Kidney epithelial cell (primary cell): ENCODE results near the gene MC4R. TPM values are rescaled to one million over a fixed set of nuclear protein-coding genes. Genes with fewer than 3 reads are reported as not detected.
A peak's percentile ranks its signal among the peaks of the same experiment; 100 is the strongest.
"Not testable (repeated sequence)": the region's sequence is repeated elsewhere in the genome, so short reads cannot be mapped to it uniquely, and the experiment has no call there.

ENCODE experiments used
- DNase-seq: peaks from one replicate; pipeline ENCODE4 v3.0.0-alpha.2; 2010; ENCODE audit warnings: low read depth
- H3K27me3 ChIP-seq: 2 replicates; pipeline ENCODE4 v1.6.0; 2011; ENCODE audit warnings: low read length; ENCODE audit not compliant: control insufficient read depth, insufficient read depth
- H3K36me3 ChIP-seq: 2 replicates; pipeline ENCODE4 v1.5.1; 2011; ENCODE audit warnings: low read length; ENCODE audit not compliant: control insufficient read depth, insufficient read depth
- H3K4me3 ChIP-seq: 2 replicates; pipeline ENCODE4 v1.5.1; 2011; ENCODE audit warnings: low read depth, mild to moderate bottlenecking, control low read depth, low read length
- total RNA-seq: library from RNA; depleted of rRNA; stranded (reverse); fragments of >200 nt; gene quantifications from 2 replicates; pipeline ENCODE4 v1.2.3, GENCODE V29; 2015
- TF ChIP-seq, protein P1 (sequence below): IDR thresholded peaks from 2 replicates; pipeline ENCODE4 v1.5.1; 2011; ENCODE audit warnings: mild to moderate bottlenecking, moderate library complexity, low read length, control low read depth, inconsistent platforms; ENCODE audit not compliant: insufficient read depth, poor library complexity, severe bottlenecking

MC4R gene
- total RNA-seq: 0.55 TPM in 1 of 2 replicates, not detected in the other

GRCh38 chr18:60372596-60372995 lies at the start of gene MC4R:
MC4R (minus strand) TSS chr18:60372775; CDS start chr18:60372349, 426 bp downstream.
- Histone ChIP-seq H3K4me3 (peak within 1 kb of the TSS; percentile 27), H3K27me3 (no peaks in the 10 kb centered on the region), H3K36me3 (no peaks in the 10 kb centered on the region)
- DNase-seq: peak; percentile 67
- TF ChIP-seq, protein P1, sequence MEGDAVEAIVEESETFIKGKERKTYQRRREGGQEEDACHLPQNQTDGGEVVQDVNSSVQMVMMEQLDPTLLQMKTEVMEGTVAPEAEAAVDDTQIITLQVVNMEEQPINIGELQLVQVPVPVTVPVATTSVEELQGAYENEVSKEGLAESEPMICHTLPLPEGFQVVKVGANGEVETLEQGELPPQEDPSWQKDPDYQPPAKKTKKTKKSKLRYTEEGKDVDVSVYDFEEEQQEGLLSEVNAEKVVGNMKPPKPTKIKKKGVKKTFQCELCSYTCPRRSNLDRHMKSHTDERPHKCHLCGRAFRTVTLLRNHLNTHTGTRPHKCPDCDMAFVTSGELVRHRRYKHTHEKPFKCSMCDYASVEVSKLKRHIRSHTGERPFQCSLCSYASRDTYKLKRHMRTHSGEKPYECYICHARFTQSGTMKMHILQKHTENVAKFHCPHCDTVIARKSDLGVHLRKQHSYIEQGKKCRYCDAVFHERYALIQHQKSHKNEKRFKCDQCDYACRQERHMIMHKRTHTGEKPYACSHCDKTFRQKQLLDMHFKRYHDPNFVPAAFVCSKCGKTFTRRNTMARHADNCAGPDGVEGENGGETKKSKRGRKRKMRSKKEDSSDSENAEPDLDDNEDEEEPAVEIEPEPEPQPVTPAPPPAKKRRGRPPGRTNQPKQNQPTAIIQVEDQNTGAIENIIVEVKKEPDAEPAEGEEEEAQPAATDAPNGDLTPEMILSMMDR: no peak

DNA sequence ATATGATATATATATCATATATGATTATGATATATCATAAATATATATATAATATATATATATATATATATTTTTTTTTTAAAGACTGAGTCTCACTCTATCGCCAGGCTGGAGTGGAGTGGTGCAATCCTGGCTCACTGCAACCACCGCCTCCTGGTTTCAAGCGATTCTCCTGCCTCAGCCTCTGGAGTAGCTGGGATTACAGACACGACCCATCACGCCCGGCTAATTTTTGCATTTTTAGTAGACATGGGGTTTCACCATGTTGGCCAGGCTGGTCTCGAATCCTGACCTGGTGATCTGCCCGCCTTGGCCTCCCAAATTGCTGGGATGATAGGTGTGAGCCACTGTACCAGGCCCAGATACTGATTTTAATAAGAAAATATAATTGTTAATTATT lies 49.7 kb upstream of the MC4R start:
- DNase-seq, H3K4me3 ChIP-seq, H3K27me3 ChIP-seq, H3K36me3 ChIP-seq: not testable (repeated sequence)

GRCh38 chr18:60421356-60422118 lies 49.0 kb upstream of the MC4R start:
- no peak for DNase-seq
- Histone ChIP-seq H3K36me3 (no peaks in the 10 kb centered on the region), H3K4me3 (no peak overlapping the region), H3K27me3 (no peaks in the 10 kb centered on the region)
- TF ChIP-seq, protein P1: no peak

DNA sequence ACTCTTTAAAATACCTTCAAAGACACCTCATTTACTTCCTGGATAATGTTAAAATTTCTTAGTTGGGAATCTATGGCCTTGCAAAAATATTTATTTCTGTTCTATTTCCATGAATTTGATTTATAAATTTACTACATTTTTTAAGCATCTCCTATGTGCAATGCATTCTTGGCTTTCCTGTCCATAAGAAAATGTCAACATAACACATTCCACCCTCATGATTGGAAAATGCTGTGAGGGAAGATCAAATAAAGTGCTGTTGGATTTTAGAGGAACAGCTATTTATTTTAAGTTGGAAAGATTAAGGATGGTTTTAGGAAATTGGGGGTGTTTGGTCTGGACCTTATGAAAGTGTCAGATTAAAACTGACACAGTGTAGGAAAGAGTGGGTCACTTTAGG lies 45.4 kb upstream of the MC4R start:
- TF ChIP-seq, protein P1: no peak
- Histone ChIP-seq H3K36me3 (no peaks in the 10 kb centered on the region), H3K4me3 (no peak overlapping the region), H3K27me3 (no peaks in the 10 kb centered on the region)
- DNase-seq: no peak

DNA sequence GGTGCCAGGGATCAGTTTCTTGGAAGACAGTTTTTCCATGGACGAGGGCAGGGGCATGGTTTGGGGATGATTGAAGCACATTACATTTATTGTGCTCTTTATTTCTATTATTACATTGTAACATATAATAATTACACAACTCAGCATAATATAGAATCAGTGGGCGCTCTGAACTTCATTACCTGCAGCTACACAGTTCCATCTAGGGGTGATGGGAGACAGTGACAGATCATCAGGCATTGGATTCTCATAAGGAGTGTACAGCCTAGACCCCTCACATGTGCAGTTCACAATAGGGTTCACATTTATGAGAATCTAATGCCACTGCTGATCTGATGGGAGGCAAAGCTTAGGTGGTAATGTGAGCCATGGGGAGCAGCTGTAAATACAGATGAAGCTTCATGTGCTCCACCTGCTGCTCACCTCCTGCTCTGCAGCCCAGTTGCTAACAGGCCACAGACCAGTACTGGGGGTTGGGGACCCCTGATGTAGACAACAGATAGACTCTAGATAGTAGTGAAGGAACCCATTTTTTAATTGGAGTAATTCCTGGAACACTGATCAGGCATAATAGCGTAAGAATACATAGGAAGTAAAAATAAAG lies 41.5 kb upstream of the MC4R start:
- Histone ChIP-seq H3K4me3 (no peak overlapping the region), H3K27me3 (no peaks in the 10 kb centered on the region), H3K36me3 (no peaks in the 10 kb centered on the region)
- DNase-seq: no peak
- TF ChIP-seq, protein P1: peak; percentile 62

DNA sequence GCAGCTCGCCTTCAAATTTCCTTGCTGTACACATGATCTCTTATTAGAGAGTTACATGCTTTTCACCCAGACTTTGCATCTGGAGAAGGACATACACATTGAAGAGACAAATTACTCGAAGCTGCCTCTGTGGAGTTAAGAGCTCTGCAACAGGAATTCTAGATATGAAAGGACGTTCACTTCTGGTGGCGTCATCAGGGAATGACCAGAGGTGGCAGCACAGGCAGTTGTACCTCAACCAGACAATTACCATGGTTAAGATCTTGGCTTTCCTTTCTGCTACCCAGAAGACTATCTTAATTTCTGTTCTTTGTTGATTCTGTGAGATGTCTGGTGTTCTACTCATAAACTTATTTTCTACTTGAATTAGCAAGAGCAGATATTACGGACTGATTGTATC lies 39.1 kb upstream of the MC4R start:
- no peak overlapping the region for H3K4me3 ChIP-seq
- DNase-seq: no peak
- no peaks in the 10 kb centered on the region for H3K36me3 ChIP-seq

More for the DNA sequence above, 39.1 kb upstream of the MC4R start:
- no peaks in the 10 kb centered on the region for H3K27me3 ChIP-seq
- TF ChIP-seq, protein P1: peak; percentile 18
